K562 (cell line): ENCODE results near the gene HPS1. TPM values are rescaled to one million over a fixed set of nuclear protein-coding genes. Genes with fewer than 3 reads are reported as not detected.

Experiments used
- CBX3 ChIP-seq, 2 experiments: IDR thresholded peaks; 1 replicate in 1 of 2; 2 replicates in 1 of 2; pipeline ENCODE4 v1.6.1; 2012; ENCODE audit warnings: inconsistent platforms in 2 of 2, low read length in 2 of 2, borderline replicate concordance in 1 of 2, control low read depth in 1 of 2
- CC2D1A ChIP-seq: fragments of 450-650 bp; IDR thresholded peaks from 2 replicates; pipeline ENCODE4 v1.6.1; 2017; ENCODE audit warnings: mild to moderate bottlenecking
- CHD2 ChIP-seq: IDR thresholded peaks from 2 replicates; pipeline ENCODE4 v1.6.1; 2011; ENCODE audit warnings: low read depth, low read length
- HDAC6 ChIP-seq: IDR thresholded peaks from 2 replicates; pipeline ENCODE4 v1.6.1; 2012; ENCODE audit warnings: low read depth, mild to moderate bottlenecking, control low read depth, inconsistent platforms, low read length, moderate library complexity
- IFI16 ChIP-seq: fragments of 250-450 bp; sonication (Bioruptor Pico); IDR thresholded peaks from 2 replicates; pipeline ENCODE4 v2.1.2; 2022; ENCODE audit warnings: mild to moderate bottlenecking, inconsistent platforms
- KAT2B ChIP-seq: IDR thresholded peaks from one replicate; pipeline ENCODE4 v1.6.1; 2012; ENCODE audit warnings: low read depth, mild to moderate bottlenecking, control low read depth, inconsistent platforms, low read length, moderate library complexity
- MYNN ChIP-seq, 2 experiments: sonication (generic); formaldehyde crosslinking in 1 of 2; IDR thresholded peaks; 2 replicates each; pipeline versions ENCODE4 v1.5.0 to v1.6.1; 2016 to 2020; ENCODE audit warnings: antibody characterized with exemption in 1 of 2, missing genetic modification reagents in 1 of 2
- NFRKB ChIP-seq: fragments of 450-650 bp; IDR thresholded peaks from 2 replicates; pipeline ENCODE4 v1.6.1; 2016; ENCODE audit warnings: low read depth
- RAD21 ChIP-seq, 2 experiments: fragments of 250-450 bp in 1 of 2; fragments of 450-650 bp in 1 of 2; sonication (Bioruptor Pico) in 1 of 2; formaldehyde crosslinking in 1 of 2; IDR thresholded peaks in 1 of 2; conservative IDR thresholded peaks in 1 of 2; 2 replicates each; pipeline versions ENCODE4 v1.4.0 to v1.8.0; 2020 to 2022; ENCODE audit warnings: mild to moderate bottlenecking in 2 of 2, moderate library complexity in 1 of 2
- SMAD2 ChIP-seq: fragments of 150-350 bp; IDR thresholded peaks from 2 replicates; pipeline ENCODE4 v1.6.1; 2014; ENCODE audit warnings: low read depth, mild to moderate bottlenecking, low read length
- SMC3 ChIP-seq: conservative IDR thresholded peaks from 2 replicates; pipeline ENCODE4 v1.6.1; 2011; ENCODE audit warnings: low read depth, low read length, improper control_type of control experiment; ENCODE audit not compliant: insufficient read depth
- SNRNP70 ChIP-seq: fragments of 200-400 bp; formaldehyde crosslinking; optimal IDR thresholded peaks from 2 replicates; pipeline ENCODE3; 2017; ENCODE audit warnings: low read depth, low read length
- SP2 ChIP-seq: IDR thresholded peaks from 2 replicates; pipeline ENCODE4 v1.6.1; 2011; ENCODE audit warnings: mild to moderate bottlenecking, low read depth, low read length, moderate library complexity; ENCODE audit not compliant: poor library complexity, severe bottlenecking; ENCODE audit errors: extremely low read depth
- SRF ChIP-seq, 2 experiments: fragments of 250-450, 450-650 bp in 1 of 2; sonication (Bioruptor Pico) in 1 of 2; sonication (generic) in 1 of 2; formaldehyde crosslinking; IDR thresholded peaks; 2 replicates each; pipeline versions ENCODE4 v1.5.0 to v1.5.1; 2020 to 2022; ENCODE audit warnings: mild to moderate bottlenecking in 1 of 2, missing genetic modification reagents in 1 of 2
- STAT5B ChIP-seq: fragments of 250-450 bp; sonication (Bioruptor Pico); IDR thresholded peaks from 2 replicates; pipeline ENCODE4 v1.8.0; 2021; ENCODE audit warnings: mild to moderate bottlenecking, inconsistent platforms
- TAF15 ChIP-seq: fragments of 200-400 bp; formaldehyde crosslinking; IDR thresholded peaks from 2 replicates; pipeline ENCODE4 v1.6.1; 2017; ENCODE audit warnings: mild to moderate bottlenecking, low read depth, low read length, moderate library complexity
- TCFL5 ChIP-seq: fragments of 250-450 bp; sonication (Bioruptor Pico); conservative IDR thresholded peaks from 2 replicates; pipeline ENCODE4 v1.6.1; 2021; ENCODE audit warnings: mild to moderate bottlenecking, moderate library complexity, matching md5 sums
- ZNF408 ChIP-seq: fragments of 250-450 bp; sonication (Bioruptor Pico); IDR thresholded peaks from 2 replicates; pipeline ENCODE4 v1.4.0; 2020; ENCODE audit warnings: low read depth, mild to moderate bottlenecking, moderate library complexity
- polyA plus RNA-seq, 8 experiments: library from polyadenylated mRNA; depleted of rRNA in 4 of 8; stranded (reverse) in 5 of 8; unstranded in 3 of 8; fragments of >200 nt; fragmentation: Nextera tagmentation in 2 of 8; fragmentation: Illumina TruSeq in 1 of 8; extraction: Ambion mirVana in 2 of 8; extraction: Trizol in 1 of 8; gene quantifications; 2 replicates each; pipeline versions ENCODE4 v1.2.1 to v1.2.3, GENCODE V29; 2011 to 2014; ENCODE audit warnings: inconsistent platforms in 1 of 8, missing spikeins in 1 of 8
- total RNA-seq, 7 experiments: library from RNA; depleted of rRNA in 6 of 7; stranded (reverse); fragments of >200 nt in 6 of 7; fragmentation: Illumina TruSeq in 2 of 7; extraction: Trizol in 2 of 7; gene quantifications; 2 replicates each; pipeline versions ENCODE4 v1.2.1 to v1.2.3, GENCODE V29; 2011 to 2021; ENCODE audit warnings: low replicate concordance in 1 of 7
- TF ChIP-seq, protein P1 (sequence below): fragments of 450-650 bp; formaldehyde crosslinking; conservative IDR thresholded peaks from 2 replicates; pipeline ENCODE4 v1.4.0; 2022; ENCODE audit warnings: mild to moderate bottlenecking, missing genetic modification characterization
- TF ChIP-seq, protein P2 (sequence below), 3 experiments: IDR thresholded peaks in 2 of 3; conservative IDR thresholded peaks in 1 of 3; 2 replicates each; pipeline ENCODE4 v1.5.1; 2011 to 2012; ENCODE audit warnings: low read length in 3 of 3, mild to moderate bottlenecking in 3 of 3, control low read depth in 2 of 3, improper control_type of control experiment in 1 of 3, inconsistent platforms in 1 of 3, low read depth in 1 of 3, mixed read lengths in 1 of 3, moderate library complexity in 1 of 3; ENCODE audit not compliant: insufficient read depth in 2 of 3

The HPS1 gene
- total and polyA plus RNA-seq, 9 of the 15 experiments (the other 6 are each of a cell fraction or from before 2014, with no cell fraction given): 18.1 to 43.6 (median 26.3) TPM

DNA sequence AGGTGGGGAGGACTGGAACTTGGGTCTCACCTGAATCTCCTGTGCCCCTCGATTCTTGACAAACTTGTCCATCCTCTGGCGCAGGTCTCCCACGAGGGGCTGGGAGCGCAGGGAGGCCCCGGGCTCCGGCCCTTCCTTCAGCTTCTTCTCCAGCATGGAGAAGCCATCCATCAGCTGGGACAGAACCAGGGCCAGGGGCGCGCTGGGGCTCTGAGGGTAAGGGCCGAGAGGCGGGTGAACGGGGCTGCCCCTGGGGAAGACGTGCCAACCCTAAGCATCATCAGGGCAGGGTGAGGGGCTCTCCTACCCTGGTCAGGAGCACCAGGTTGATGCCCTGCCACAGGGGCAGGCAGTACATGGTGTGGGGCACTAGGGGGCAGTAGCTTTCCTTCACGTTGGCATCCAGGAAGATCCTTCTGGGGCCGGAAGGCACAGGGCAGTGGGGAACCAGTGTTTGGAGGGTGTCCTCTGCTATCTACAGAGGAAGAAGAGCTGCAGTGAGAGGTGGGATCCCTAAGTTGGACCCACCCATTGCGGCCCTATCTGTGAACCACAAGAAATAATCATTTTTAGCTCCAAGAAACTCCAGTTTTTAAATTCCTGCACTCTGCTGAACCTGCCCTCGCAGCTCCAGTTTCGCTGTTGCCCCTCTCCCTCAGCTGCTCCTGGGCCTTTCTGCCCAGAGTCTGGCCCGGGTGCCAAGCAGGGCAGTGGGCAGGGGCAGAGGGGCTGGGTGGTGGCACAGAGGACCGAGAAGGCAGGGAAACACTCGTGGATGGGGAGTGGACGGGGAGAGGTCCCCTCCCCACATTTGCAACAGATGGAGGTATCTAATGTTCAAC, 21.0 kb downstream of the HPS1 start (continued):
- TF ChIP-seq IFI16 (CRISPR knock-in tag) (no peak), SRF (CRISPR knock-in tag; IDR thresholded peaks at IDR 0.05) (no peak), RAD21 (CRISPR knock-in tag; conservative IDR thresholded peaks at IDR 0.05 in 1 of 2, IDR thresholded peaks at IDR 0.05 in 1 of 2) (peak; percentile 45 to 64), SP2 (no peak), ZNF408 (CRISPR knock-in tag) (no peak), TCFL5 (CRISPR knock-in tag) (no peak), KAT2B (no peak), HDAC6 (no peak), CHD2 (no peak), SMC3 (peak; percentile 59), SMAD2 (no peak), STAT5B (CRISPR knock-in tag) (no peak), SNRNP70 (no peak), TAF15 (no peak), CC2D1A (no peak), MYNN (IDR thresholded peaks at IDR 0.05) (0 out of 2 replicates have a peak, but pooled peaks have one; percentile 19), MYNN (CRISPR knock-in tag; IDR thresholded peaks at IDR 0.05) (no peak), CBX3 (IDR thresholded peaks at IDR 0.05; ENCODE audit: borderline replicate concordance in 1 of 2, low read length in 2 of 2) (no peak), NFRKB (no peak)
- TF ChIP-seq, protein P1, sequence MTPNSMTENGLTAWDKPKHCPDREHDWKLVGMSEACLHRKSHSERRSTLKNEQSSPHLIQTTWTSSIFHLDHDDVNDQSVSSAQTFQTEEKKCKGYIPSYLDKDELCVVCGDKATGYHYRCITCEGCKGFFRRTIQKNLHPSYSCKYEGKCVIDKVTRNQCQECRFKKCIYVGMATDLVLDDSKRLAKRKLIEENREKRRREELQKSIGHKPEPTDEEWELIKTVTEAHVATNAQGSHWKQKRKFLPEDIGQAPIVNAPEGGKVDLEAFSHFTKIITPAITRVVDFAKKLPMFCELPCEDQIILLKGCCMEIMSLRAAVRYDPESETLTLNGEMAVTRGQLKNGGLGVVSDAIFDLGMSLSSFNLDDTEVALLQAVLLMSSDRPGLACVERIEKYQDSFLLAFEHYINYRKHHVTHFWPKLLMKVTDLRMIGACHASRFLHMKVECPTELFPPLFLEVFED (CRISPR knock-in tag): no peak
- TF ChIP-seq, protein P2, sequence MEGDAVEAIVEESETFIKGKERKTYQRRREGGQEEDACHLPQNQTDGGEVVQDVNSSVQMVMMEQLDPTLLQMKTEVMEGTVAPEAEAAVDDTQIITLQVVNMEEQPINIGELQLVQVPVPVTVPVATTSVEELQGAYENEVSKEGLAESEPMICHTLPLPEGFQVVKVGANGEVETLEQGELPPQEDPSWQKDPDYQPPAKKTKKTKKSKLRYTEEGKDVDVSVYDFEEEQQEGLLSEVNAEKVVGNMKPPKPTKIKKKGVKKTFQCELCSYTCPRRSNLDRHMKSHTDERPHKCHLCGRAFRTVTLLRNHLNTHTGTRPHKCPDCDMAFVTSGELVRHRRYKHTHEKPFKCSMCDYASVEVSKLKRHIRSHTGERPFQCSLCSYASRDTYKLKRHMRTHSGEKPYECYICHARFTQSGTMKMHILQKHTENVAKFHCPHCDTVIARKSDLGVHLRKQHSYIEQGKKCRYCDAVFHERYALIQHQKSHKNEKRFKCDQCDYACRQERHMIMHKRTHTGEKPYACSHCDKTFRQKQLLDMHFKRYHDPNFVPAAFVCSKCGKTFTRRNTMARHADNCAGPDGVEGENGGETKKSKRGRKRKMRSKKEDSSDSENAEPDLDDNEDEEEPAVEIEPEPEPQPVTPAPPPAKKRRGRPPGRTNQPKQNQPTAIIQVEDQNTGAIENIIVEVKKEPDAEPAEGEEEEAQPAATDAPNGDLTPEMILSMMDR (IDR thresholded peaks at IDR 0.05 in 2 of 3, conservative IDR thresholded peaks at IDR 0.05 in 1 of 3; ENCODE audit: insufficient read depth in 2 of 3, low read depth in 1 of 3, low read length in 3 of 3): peak; percentile 64 to 79 (median 67)
